Thoracic aorta (tissue), 2 donors: Measurements from ENCODE around the gene PTPRM. TPM values are rescaled to one million over a fixed set of nuclear protein-coding genes. Genes with fewer than 3 reads are reported as not detected.

Source experiments
- ATAC-seq: fragments of 150-250 bp; one replicate; pipeline ENCODE4 v1.8.0; 2017; ENCODE audit warnings: low read depth; ENCODE audit not compliant: insufficient number of reproducible peaks, low FRiP score
- DNase-seq: peaks from one replicate; pipeline ENCODE4 v3.0.0-alpha.2; 2020; ENCODE audit warnings: low spot score
- H3K27ac ChIP-seq, 2 donors: fragments of 200-600 bp; sonication (generic); 1 replicate in 1 of 2; 2 replicates in 1 of 2; pipeline ENCODE4 v1.5.1; 2016; ENCODE audit warnings: mild to moderate bottlenecking in 2 of 2, moderate library complexity in 2 of 2
- H3K27me3 ChIP-seq: fragments of 200-600 bp; sonication (generic); replicated peaks from 2 replicates; pipeline ENCODE4 v1.6.0; 2016; ENCODE audit warnings: mild to moderate bottlenecking; ENCODE audit not compliant: insufficient read depth
- H3K36me3 ChIP-seq: fragments of 200-600 bp; sonication (generic); one replicate; pipeline ENCODE4 v1.5.1; 2016
- H3K4me1 ChIP-seq, 2 donors: fragments of 200-600 bp; sonication (generic); 1 replicate in 1 of 2; 2 replicates in 1 of 2; pipeline versions ENCODE4 v1.5.1 to v1.6.0; 2016; ENCODE audit warnings: low read depth in 2 of 2, mild to moderate bottlenecking in 1 of 2; ENCODE audit not compliant: control insufficient read depth in 1 of 2
- H3K4me3 ChIP-seq: fragments of 200-600 bp; sonication (generic); 2 replicates; pipeline ENCODE4 v1.5.1; 2016; ENCODE audit warnings: mild to moderate bottlenecking
- H3K9me3 ChIP-seq: fragments of 200-600 bp; sonication (generic); 2 replicates; pipeline ENCODE4 v1.5.1; 2016
- CTCF ChIP-seq: fragments of 200-600 bp; sonication (generic); IDR thresholded peaks from one replicate; pipeline ENCODE4 v1.5.1; 2019; ENCODE audit warnings: antibody characterized with exemption
- total RNA-seq, 2 donors: library from RNA; depleted of rRNA; stranded (reverse); fragments of >200 nt; gene quantifications; one replicate each; pipeline versions ENCODE4 v1.1.0 to v1.2.3, GENCODE V29; 2016

The PTPRM gene
- total RNA-seq, 2 donors from 2014 or later = 90.3 to 102 TPM

- H3K9me3 ChIP-seq = no peaks in the 10 kb centered on the region
- H3K36me3 ChIP-seq = no peaks in the 10 kb centered on the region
- ATAC-seq (no peak), DNase-seq (no peak)
- no peak for TF ChIP-seq CTCF
- H3K27ac ChIP-seq = no peak overlapping the region
- no peaks in the 10 kb centered on the region for H3K27me3 ChIP-seq
- peaks cover 5 to 7% of the 10 kb centered on the region in 2 donors for H3K4me1 ChIP-seq
- no peak overlapping the region for H3K4me3 ChIP-seq
Measured at GRCh38 chr18:7641813-7642212, 74.7 kb downstream of the PTPRM start.

- TF ChIP-seq CTCF = no peak
- Histone ChIP-seq H3K27me3 (no peaks in the 10 kb centered on the region), H3K4me1 (peaks cover 5 to 7% of the 10 kb centered on the region in 2 donors), H3K4me3 (no peak overlapping the region), H3K9me3 (no peaks in the 10 kb centered on the region), H3K36me3 (no peaks in the 10 kb centered on the region), H3K27ac (no peak overlapping the region)
- DNase-seq (no peak), ATAC-seq (no peak)
Measured at GRCh38 chr18:7642331-7642890, 75.3 kb downstream of the PTPRM start.

DNA sequence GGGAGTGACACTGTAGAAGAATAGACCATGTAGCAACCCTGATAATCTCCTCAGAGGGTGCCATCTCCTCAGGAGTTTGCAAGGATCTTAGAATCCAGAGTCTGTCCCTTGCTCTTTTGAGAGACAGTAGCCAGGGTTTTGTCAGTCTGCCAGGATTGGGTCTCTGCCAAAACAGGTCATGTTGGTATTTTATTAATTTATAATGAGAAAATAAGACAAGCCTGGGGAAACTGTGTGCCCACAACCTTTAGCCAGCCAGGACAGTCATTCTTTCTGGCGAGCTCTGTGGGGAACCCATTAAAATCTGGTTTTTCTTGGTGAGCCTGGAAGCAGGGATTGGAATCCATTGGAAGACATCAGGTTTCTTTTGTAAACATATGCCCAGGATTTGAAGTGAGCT is 78.6 kb downstream of the PTPRM start:
- Histone ChIP-seq H3K27me3 (no peaks in the 10 kb centered on the region), H3K4me3 (no peak overlapping the region), H3K9me3 (no peaks in the 10 kb centered on the region), H3K4me1 (peaks cover 5 to 7% of the 10 kb centered on the region in 2 donors), H3K27ac (no peak overlapping the region), H3K36me3 (no peaks in the 10 kb centered on the region)
- ATAC-seq (no peak), DNase-seq (no peak)
- TF ChIP-seq CTCF = no peak

DNA sequence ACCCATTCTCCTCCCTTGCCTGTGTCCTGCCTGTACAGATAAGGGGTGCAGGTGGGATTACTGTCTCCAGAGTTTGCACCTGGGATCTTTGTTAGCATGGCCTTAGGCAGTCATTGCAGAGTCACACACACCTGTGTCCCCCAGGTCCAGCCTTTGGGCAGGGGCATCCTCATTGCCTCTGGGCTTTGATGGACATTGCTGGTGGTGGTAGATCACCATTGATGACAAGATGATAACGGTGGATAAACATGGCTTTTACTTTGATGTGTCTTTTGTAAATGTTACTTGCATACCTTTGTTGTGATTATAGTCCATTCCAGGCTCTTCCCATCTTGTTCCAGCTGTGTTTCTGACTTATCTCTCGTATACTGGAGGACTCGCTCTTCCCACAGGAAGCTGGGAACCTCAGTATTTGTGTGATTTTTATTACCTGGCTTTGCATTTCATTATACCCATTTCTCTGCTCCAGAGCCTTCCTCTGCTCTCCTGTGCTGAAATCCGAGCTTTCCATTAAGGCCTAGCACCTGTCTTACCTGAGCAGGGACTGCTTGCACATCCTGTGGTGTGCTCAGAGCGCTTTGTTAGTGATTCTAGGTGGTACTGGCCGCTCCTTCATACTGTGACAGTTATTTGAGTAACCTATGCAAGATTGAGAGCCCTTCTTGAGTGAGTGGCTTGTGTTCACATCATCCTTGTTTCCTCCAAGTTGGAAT is 79.2 kb downstream of the PTPRM start:
- peaks cover 5 to 7% of the 10 kb centered on the region in 2 donors for H3K4me1 ChIP-seq
- DNase-seq (no peak), ATAC-seq (no peak)
- no peaks in the 10 kb centered on the region for H3K36me3 ChIP-seq
- H3K9me3 ChIP-seq = no peaks in the 10 kb centered on the region
- H3K4me3 ChIP-seq = no peak overlapping the region
- H3K27ac ChIP-seq = no peak overlapping the region
- TF ChIP-seq CTCF = no peak
- H3K27me3 ChIP-seq = no peaks in the 10 kb centered on the region

DNA sequence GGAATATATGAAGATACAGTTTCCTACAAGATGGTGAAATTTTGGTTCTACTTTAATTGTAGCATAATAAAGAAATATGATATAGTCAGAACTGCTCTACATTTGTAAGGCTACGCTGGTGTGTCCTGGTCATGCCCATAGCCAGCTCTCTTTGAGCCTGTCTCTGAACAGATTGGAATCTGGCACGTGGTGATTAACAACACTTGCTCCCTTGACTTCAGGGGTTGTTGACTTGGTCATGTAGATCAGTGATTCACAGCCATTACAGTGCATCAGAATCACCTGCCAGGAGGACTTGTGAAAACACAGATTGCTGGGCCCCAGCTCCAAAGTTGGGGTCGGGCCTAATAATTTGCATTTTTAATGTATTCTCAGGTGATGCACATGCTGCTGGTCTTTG is 80.4 kb downstream of the PTPRM start:
- Histone ChIP-seq H3K36me3 (no peaks in the 10 kb centered on the region), H3K27me3 (no peaks in the 10 kb centered on the region), H3K27ac (no peak overlapping the region), H3K4me3 (no peak overlapping the region), H3K4me1 (peaks cover 5 to 7% of the 10 kb centered on the region in 2 donors), H3K9me3 (no peaks in the 10 kb centered on the region)
- TF ChIP-seq CTCF = no peak
- ATAC-seq (no peak), DNase-seq (no peak)
